CD4-positive, alpha-beta T cell (primary cell): ENCODE results near the gene BEX2. TPM values are rescaled to one million over a fixed set of nuclear protein-coding genes. Genes with fewer than 3 reads are reported as not detected.

Experiments used
- ATAC-seq: fragments of 200-7000 bp; cut with Tn5 transposase; one replicate; pipeline ENCODE4 v1.10.0; 2022; ENCODE audit warnings: mild to moderate bottlenecking; ENCODE audit not compliant: poor library complexity
- CTCF ChIA-PET: fragments of 350-600 bp; sonication (Branson Sonifier 250); formaldehyde crosslinking; loops from one replicate; lab custom pipeline; 2021; ENCODE audit warnings: antibody characterized with exemption, inconsistent platforms; lab: Charles Lee
- POLR2A ChIA-PET: fragments of 350-600 bp; sonication (Branson Sonifier 250); formaldehyde crosslinking; loops from one replicate; lab custom pipeline; 2021; ENCODE audit warnings: antibody characterized with exemption, inconsistent platforms; lab: Charles Lee
- DNase-seq, 14 experiments: peaks; one replicate each; pipeline ENCODE4 v3.0.0-alpha.2; 2013 to 2020; ENCODE audit warnings: mixed read lengths in 2 of 14
- H3K27ac ChIP-seq, 2 donors: one replicate each; pipeline versions ENCODE4 v1.5.1 to v1.7.0; 2013; ENCODE audit warnings: low read length in 2 of 2, low read depth in 1 of 2, mild to moderate bottlenecking in 1 of 2
- H3K27me3 ChIP-seq, 2 experiments: 1 replicate in 1 of 2; 2 replicates in 1 of 2; pipeline versions ENCODE4 v1.6.1 to v1.7.0; 2013; ENCODE audit warnings: low read length in 2 of 2, control low read depth in 1 of 2, mild to moderate bottlenecking in 1 of 2, moderate library complexity in 1 of 2; ENCODE audit not compliant: insufficient read depth in 2 of 2, control insufficient read depth in 1 of 2
- H3K36me3 ChIP-seq: one replicate; pipeline ENCODE4 v1.6.1; 2013; ENCODE audit warnings: low read length, control low read depth; ENCODE audit not compliant: insufficient read depth
- H3K4me1 ChIP-seq: one replicate; pipeline ENCODE4 v1.6.1; 2013; ENCODE audit warnings: low read length, control low read depth; ENCODE audit not compliant: insufficient read depth
- H3K4me3 ChIP-seq: one replicate; pipeline ENCODE4 v1.5.1; 2013; ENCODE audit warnings: mild to moderate bottlenecking, low read length, moderate library complexity
- H3K9me3 ChIP-seq, 2 experiments: 1 replicate in 1 of 2; 2 replicates in 1 of 2; pipeline versions ENCODE4 v1.6.1 to v1.7.0; 2013; ENCODE audit warnings: low read length in 2 of 2, mild to moderate bottlenecking in 2 of 2, control low read depth in 1 of 2, moderate library complexity in 1 of 2; ENCODE audit not compliant: control insufficient read depth in 1 of 2, insufficient read depth in 1 of 2
- H3K27ac Mint-ChIP-seq: one replicate; pipeline ENCODE4 v1.8.0; 2020; ENCODE audit warnings: mixed read lengths
- H3K27me3 Mint-ChIP-seq: one replicate; pipeline ENCODE4 v1.8.0; 2021; ENCODE audit warnings: mixed read lengths
- H3K36me3 Mint-ChIP-seq: one replicate; pipeline ENCODE4 v1.8.0; 2021; ENCODE audit warnings: low read depth, mixed read lengths
- H3K4me1 Mint-ChIP-seq: one replicate; pipeline ENCODE4 v1.8.0; 2021; ENCODE audit warnings: low read depth, mixed read lengths
- H3K4me3 Mint-ChIP-seq: one replicate; pipeline ENCODE4 v1.8.0; 2020; ENCODE audit warnings: mild to moderate bottlenecking, mixed read lengths
- H3K9me3 Mint-ChIP-seq: one replicate; pipeline ENCODE4 v1.8.0; 2020; ENCODE audit warnings: mixed read lengths
- intact Hi-C, 2 experiments: fragments of 100-400 bp; cut with DNase I in 1 of 2; cut with micrococcal nuclease in 1 of 2; formaldehyde crosslinking; loops; one replicate each; pipeline versions ENCODE4 v1.15.1 to v1.9.0; 2023 to 2025; cut with DNase I, micrococcal nuclease
- total RNA-seq, 174 experiments: library from RNA in 2 of 174; stranded (reverse) in 2 of 174; gene quantifications; one replicate each; pipeline ENCODE4 v1.2.3 and lab custom pipeline; 2021 to 2026
- TF ChIP-seq, protein P1 (sequence below): fragments of 200-600 bp; IDR thresholded peaks from one replicate; pipeline ENCODE4 v1.8.0; 2022; ENCODE audit warnings: antibody characterized with exemption, mild to moderate bottlenecking

The BEX2 gene
- total RNA-seq, 2 experiments from 2014 or later: 46.4 to 49.3 TPM

GRCh38 chrX:103276581-103277002 lies 34.2 kb downstream of the BEX2 start, which contains the start of gene TCEAL5:
Gene TCEAL5, minus strand, starts transcription at chrX:103276750. Its CDS starts 2,187 bp downstream, at chrX:103274563.
- Histone ChIP-seq H3K36me3 (no peaks in the 10 kb centered on the region), H3K9me3 (no peaks in the 10 kb centered on the region), H3K4me3 (peak within 1 kb of the TSS; percentile 12), H3K27me3 (peaks cover 9 to 28% of the 10 kb centered on the region in 2 experiments), H3K4me1 (peaks cover 6% of the 10 kb centered on the region), H3K27ac (no peak within 1 kb of the TSS)
- peaks cover 73% of the 10 kb centered on the region for H3K27me3 Mint-ChIP-seq
- ATAC-seq (no peak), DNase-seq (peak in 2 of 14 experiments; percentile 4 to 6)
- CTCF ChIA-PET: no interaction called here
- intact Hi-C loops: no loop called here
- TF ChIP-seq, protein P1, sequence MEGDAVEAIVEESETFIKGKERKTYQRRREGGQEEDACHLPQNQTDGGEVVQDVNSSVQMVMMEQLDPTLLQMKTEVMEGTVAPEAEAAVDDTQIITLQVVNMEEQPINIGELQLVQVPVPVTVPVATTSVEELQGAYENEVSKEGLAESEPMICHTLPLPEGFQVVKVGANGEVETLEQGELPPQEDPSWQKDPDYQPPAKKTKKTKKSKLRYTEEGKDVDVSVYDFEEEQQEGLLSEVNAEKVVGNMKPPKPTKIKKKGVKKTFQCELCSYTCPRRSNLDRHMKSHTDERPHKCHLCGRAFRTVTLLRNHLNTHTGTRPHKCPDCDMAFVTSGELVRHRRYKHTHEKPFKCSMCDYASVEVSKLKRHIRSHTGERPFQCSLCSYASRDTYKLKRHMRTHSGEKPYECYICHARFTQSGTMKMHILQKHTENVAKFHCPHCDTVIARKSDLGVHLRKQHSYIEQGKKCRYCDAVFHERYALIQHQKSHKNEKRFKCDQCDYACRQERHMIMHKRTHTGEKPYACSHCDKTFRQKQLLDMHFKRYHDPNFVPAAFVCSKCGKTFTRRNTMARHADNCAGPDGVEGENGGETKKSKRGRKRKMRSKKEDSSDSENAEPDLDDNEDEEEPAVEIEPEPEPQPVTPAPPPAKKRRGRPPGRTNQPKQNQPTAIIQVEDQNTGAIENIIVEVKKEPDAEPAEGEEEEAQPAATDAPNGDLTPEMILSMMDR: no peak
- peak within 1 kb of the TSS; percentile 15 for H3K4me3 Mint-ChIP-seq
- H3K4me1 Mint-ChIP-seq: peaks cover 10% of the 10 kb centered on the region
- POLR2A ChIA-PET: interaction anchor here (0.6 kb wide), 1 partner anchor 14 kb away, joined by 3 read pairs; no protein-coding TSS in a partner anchor
- H3K9me3 Mint-ChIP-seq: no peaks in the 10 kb centered on the region
- H3K27ac Mint-ChIP-seq: no peak within 1 kb of the TSS
- no peaks in the 10 kb centered on the region for H3K36me3 Mint-ChIP-seq

DNA sequence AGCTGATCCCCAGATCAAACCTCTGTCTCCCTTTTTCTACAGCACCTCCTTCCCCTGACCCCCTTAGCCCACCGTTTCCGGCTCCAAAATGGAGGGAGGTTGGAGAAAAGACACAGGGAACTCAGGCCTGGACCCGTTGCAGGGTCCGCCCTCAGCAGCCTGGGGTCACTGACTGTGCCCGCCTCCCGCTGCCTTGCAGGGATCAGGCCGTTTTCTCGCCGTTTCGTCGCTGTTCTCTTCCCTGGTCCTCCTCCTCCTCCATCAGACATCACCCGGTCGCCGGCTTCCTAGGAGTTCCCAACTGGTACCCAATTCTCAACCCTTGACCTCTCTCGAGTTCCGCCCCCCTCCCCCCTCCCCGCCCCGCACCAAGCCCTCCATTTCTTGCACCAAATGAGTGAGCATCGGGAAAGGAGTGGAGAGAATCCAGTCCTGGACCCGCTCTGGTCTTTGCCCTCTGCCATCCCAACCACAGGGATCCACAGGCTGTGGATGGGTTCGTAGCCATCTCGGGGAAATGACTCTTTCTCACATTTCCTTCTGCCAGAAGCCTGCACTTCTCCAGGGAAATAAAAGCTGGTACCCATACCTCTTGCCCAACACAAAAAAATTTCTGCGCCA lies 34.7 kb downstream of the BEX2 start:
- POLR2A ChIA-PET: interaction anchor here (0.6 kb wide), 1 partner anchor 14 kb away, joined by 3 read pairs; no protein-coding TSS in a partner anchor
- H3K27me3 Mint-ChIP-seq: peaks cover 76% of the 10 kb centered on the region
- CTCF ChIA-PET: no interaction called here

DNA sequence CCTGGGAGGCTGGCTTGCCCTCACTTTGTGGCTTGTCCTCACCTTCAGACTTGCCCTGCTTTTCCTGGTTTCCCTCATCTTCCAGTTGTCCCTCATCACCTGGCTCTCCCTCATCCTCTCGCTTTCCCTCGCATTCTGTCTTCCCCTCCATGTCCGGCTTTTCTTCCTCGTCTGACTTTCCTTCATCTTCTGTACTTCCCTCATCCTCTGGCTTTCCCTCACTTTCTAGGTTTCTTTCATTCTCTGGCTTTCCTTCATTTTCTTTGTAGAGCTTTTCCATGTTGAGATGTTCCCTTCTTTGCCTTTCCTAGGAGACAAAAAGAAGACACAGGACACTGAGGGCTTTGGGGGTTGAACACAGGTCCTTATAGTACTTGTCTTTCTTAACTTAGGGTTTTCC lies 36.5 kb downstream of the BEX2 start:
- no peaks in the 10 kb centered on the region for H3K36me3 Mint-ChIP-seq
- intact Hi-C loops: no loop called here
- H3K27ac ChIP-seq: no peak overlapping the region
- no peak overlapping the region for H3K4me3 ChIP-seq
- no peaks in the 10 kb centered on the region for H3K9me3 ChIP-seq
- ATAC-seq (no peak), DNase-seq (no peak)
- H3K36me3 ChIP-seq: no peaks in the 10 kb centered on the region
- peaks cover 9 to 26% of the 10 kb centered on the region in 2 experiments for H3K27me3 ChIP-seq
- H3K9me3 Mint-ChIP-seq: no peaks in the 10 kb centered on the region
- no peak overlapping the region for H3K27ac Mint-ChIP-seq
- H3K27me3 Mint-ChIP-seq: peaks cover 66% of the 10 kb centered on the region
- TF ChIP-seq, protein P1: no peak
- ChIA-PET POLR2A (no interaction called here), CTCF (no interaction called here)
- peaks cover 10% of the 10 kb centered on the region for H3K4me1 Mint-ChIP-seq
- peaks cover 6% of the 10 kb centered on the region for H3K4me1 ChIP-seq
- H3K4me3 Mint-ChIP-seq: no peak overlapping the region

More for the DNA sequence above, 34.7 kb downstream of the BEX2 start:
- TF ChIP-seq, protein P1: no peak
- Mint-ChIP-seq H3K9me3 (no peaks in the 10 kb centered on the region), H3K27ac (no peak overlapping the region), H3K36me3 (no peaks in the 10 kb centered on the region), H3K4me3 (no peak overlapping the region), H3K4me1 (peaks cover 10% of the 10 kb centered on the region)
- H3K4me3 ChIP-seq: peak overlapping the region; percentile 12
- ATAC-seq (no peak), DNase-seq (no peak)
- H3K9me3 ChIP-seq: no peaks in the 10 kb centered on the region
- H3K27ac ChIP-seq: no peak overlapping the region
- intact Hi-C loops: no loop called here
- H3K36me3 ChIP-seq: no peaks in the 10 kb centered on the region
- H3K4me1 ChIP-seq: peaks cover 6% of the 10 kb centered on the region
- peaks cover 9 to 26% of the 10 kb centered on the region in 2 experiments for H3K27me3 ChIP-seq

Other genes with a start within 250 kb of the BEX2 start
- under 1 TPM; 0.44 to 0.53 TPM for gene BEX1, start 246.8 kb downstream of the BEX2 start, total RNA-seq
- not detected for gene NXF3, start 217.8 kb downstream of the BEX2 start, total RNA-seq
- 10 to 100 TPM; 60.8 to 61.0 TPM for gene BEX4, start 95.9 kb downstream of the BEX2 start, total RNA-seq
- gene TCEAL8, start 55.8 kb downstream of the BEX2 start, total RNA-seq: 10 to 100 TPM; 12.1 to 14.9 TPM
- gene TCEAL5, start 34.2 kb downstream of the BEX2 start, total RNA-seq: not detected
- not detected for gene TCEAL7, start 19.2 kb upstream of the BEX2 start, total RNA-seq
- gene TCEAL9, start 45.5 kb upstream of the BEX2 start, total RNA-seq: not detected
- gene BEX3, start 65.5 kb upstream of the BEX2 start, total RNA-seq: 10 to 100 TPM; 13.9 to 15.7 TPM
- under 1 TPM in 1 of 2 experiments, not detected in 1; 0.16 TPM for gene RAB40A, start 208.5 kb upstream of the BEX2 start, total RNA-seq